Hepatocyte (in vitro differentiated cells): ENCODE measurements around the gene SAP30BP. TPM values are rescaled to one million over a fixed set of nuclear protein-coding genes. Genes with fewer than 3 reads are reported as not detected.

Experiments used
- DNase-seq: peaks from one replicate; pipeline ENCODE4 v3.0.0-alpha.2; 2016; ENCODE audit warnings: low spot score
- H2AFZ ChIP-seq: fragments of 200-600 bp; sonication (generic); 2 replicates; pipeline ENCODE4 v1.6.0; 2016; ENCODE audit warnings: antibody characterized with exemption, mild to moderate bottlenecking
- H3K27ac ChIP-seq: fragments of 200-600 bp; sonication (generic); 2 replicates; pipeline ENCODE4 v1.5.1; 2016; ENCODE audit warnings: mild to moderate bottlenecking
- H3K27me3 ChIP-seq: fragments of 200-600 bp; sonication (generic); 2 replicates; pipeline ENCODE4 v1.6.1; 2016
- H3K36me3 ChIP-seq: fragments of 200-600 bp; sonication (generic); replicated peaks from 2 replicates; pipeline ENCODE4 v1.5.1; 2016; ENCODE audit warnings: low read depth; ENCODE audit not compliant: insufficient read depth
- H3K4me1 ChIP-seq: fragments of 200-600 bp; sonication (generic); 2 replicates; pipeline ENCODE4 v1.5.1; 2016; ENCODE audit warnings: mild to moderate bottlenecking, moderate library complexity; ENCODE audit not compliant: insufficient read depth
- H3K4me2 ChIP-seq: fragments of 200-600 bp; sonication (generic); 2 replicates; pipeline ENCODE4 v1.6.0; 2016
- H3K4me3 ChIP-seq: fragments of 200-600 bp; sonication (generic); 2 replicates; pipeline ENCODE4 v1.5.1; 2016; ENCODE audit warnings: mild to moderate bottlenecking
- H3K79me2 ChIP-seq: fragments of 200-600 bp; sonication (generic); 2 replicates; pipeline ENCODE4 v1.6.0; 2017; ENCODE audit warnings: mild to moderate bottlenecking
- H3K9me2 ChIP-seq: fragments of 200-600 bp; sonication (generic); replicated peaks from 2 replicates; pipeline ENCODE4 v1.6.0; 2017; ENCODE audit warnings: mild to moderate bottlenecking; ENCODE audit not compliant: insufficient read depth
- H3K9me3 ChIP-seq: fragments of 200-600 bp; sonication (generic); 2 replicates; pipeline ENCODE4 v1.5.1; 2016; ENCODE audit warnings: low read depth, mild to moderate bottlenecking
- H4K20me1 ChIP-seq: fragments of 200-600 bp; sonication (generic); 2 replicates; pipeline ENCODE4 v1.6.0; 2016; ENCODE audit warnings: mild to moderate bottlenecking; ENCODE audit not compliant: insufficient read depth, poor library complexity, severe bottlenecking
- EZH2 ChIP-seq: fragments of 200-600 bp; sonication (generic); IDR thresholded peaks from 2 replicates; pipeline ENCODE4 v1.6.1; 2016; ENCODE audit warnings: antibody characterized with exemption, mild to moderate bottlenecking, borderline replicate concordance
- EZH2phosphoT487 ChIP-seq: fragments of 200-600 bp; sonication (generic); IDR thresholded peaks from one replicate; pipeline ENCODE4 v1.6.1; 2018; ENCODE audit warnings: antibody characterized with exemption, mild to moderate bottlenecking, low read depth, moderate library complexity; ENCODE audit not compliant: unreplicated experiment, severe bottlenecking
- WGBS: methylation state at CpG from one replicate; pipeline ENCODE4 v1.1.6; 2016; ENCODE audit warnings: low lambda C conversion rate; ENCODE audit errors: missing lambda C conversion rate; 5-methylcytosine and 5-hydroxymethylcytosine counted together
- polyA plus RNA-seq: library from polyadenylated mRNA; unstranded; fragments of >200 nt; fragmentation: Nextera tagmentation; extraction: Ambion mirVana; gene quantifications from 2 replicates; pipeline ENCODE4 v1.2.1, GENCODE V29; 2016
- total RNA-seq: library from RNA; depleted of rRNA; stranded (reverse); fragments of >200 nt; gene quantifications from 2 replicates; pipeline ENCODE4 v1.2.3, GENCODE V29; 2014
- TF ChIP-seq, protein P1 (sequence below): fragments of 200-600 bp; sonication (generic); IDR thresholded peaks from 2 replicates; pipeline ENCODE4 v1.5.1; 2016; ENCODE audit warnings: antibody characterized with exemption, mild to moderate bottlenecking; ENCODE audit not compliant: poor library complexity

Gene SAP30BP
- total and polyA plus RNA-seq, 2 experiments from 2014 or later, result 67.5 to 89.9 TPM

- H2AFZ ChIP-seq, result no peak overlapping the region
- H3K79me2 ChIP-seq, result no peaks in the 10 kb centered on the region
- no peak overlapping the region for H3K4me3 ChIP-seq
- no peaks in the 10 kb centered on the region for H3K36me3 ChIP-seq
- no peaks in the 10 kb centered on the region for H4K20me1 ChIP-seq
- no peak for DNase-seq
- H3K27ac ChIP-seq, result no peak overlapping the region
- 94% methylated on average over 25 of the region's 26 CpGs for WGBS
- peaks cover 21% of the 10 kb centered on the region for H3K4me1 ChIP-seq
- H3K4me2 ChIP-seq, result no peak overlapping the region
- H3K9me3 ChIP-seq, result no peaks in the 10 kb centered on the region
- no peaks in the 10 kb centered on the region for H3K9me2 ChIP-seq
- TF ChIP-seq, protein P1, sequence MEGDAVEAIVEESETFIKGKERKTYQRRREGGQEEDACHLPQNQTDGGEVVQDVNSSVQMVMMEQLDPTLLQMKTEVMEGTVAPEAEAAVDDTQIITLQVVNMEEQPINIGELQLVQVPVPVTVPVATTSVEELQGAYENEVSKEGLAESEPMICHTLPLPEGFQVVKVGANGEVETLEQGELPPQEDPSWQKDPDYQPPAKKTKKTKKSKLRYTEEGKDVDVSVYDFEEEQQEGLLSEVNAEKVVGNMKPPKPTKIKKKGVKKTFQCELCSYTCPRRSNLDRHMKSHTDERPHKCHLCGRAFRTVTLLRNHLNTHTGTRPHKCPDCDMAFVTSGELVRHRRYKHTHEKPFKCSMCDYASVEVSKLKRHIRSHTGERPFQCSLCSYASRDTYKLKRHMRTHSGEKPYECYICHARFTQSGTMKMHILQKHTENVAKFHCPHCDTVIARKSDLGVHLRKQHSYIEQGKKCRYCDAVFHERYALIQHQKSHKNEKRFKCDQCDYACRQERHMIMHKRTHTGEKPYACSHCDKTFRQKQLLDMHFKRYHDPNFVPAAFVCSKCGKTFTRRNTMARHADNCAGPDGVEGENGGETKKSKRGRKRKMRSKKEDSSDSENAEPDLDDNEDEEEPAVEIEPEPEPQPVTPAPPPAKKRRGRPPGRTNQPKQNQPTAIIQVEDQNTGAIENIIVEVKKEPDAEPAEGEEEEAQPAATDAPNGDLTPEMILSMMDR, result no peak
- TF ChIP-seq EZH2phosphoT487, result no peak
- TF ChIP-seq EZH2, result no peak
- H3K27me3 ChIP-seq, result no peaks in the 10 kb centered on the region
These were observed 36.8 kb upstream of the SAP30BP start for GRCh38 chr17:75630071-75630917.

GRCh38 chr17:75631353-75631752, 35.8 kb upstream of the SAP30BP start:
- WGBS, result 96% methylated on average over 27 of the region's 27 CpGs
- no peaks in the 10 kb centered on the region for H3K79me2 ChIP-seq
- no peak for DNase-seq
- peaks cover 21% of the 10 kb centered on the region for H3K4me1 ChIP-seq
- no peak overlapping the region for H3K4me2 ChIP-seq
- H3K36me3 ChIP-seq, result no peaks in the 10 kb centered on the region
- H3K9me3 ChIP-seq, result no peaks in the 10 kb centered on the region
- H4K20me1 ChIP-seq, result no peaks in the 10 kb centered on the region
- no peak overlapping the region for H3K4me3 ChIP-seq
- H3K27ac ChIP-seq, result no peak overlapping the region
- no peak overlapping the region for H2AFZ ChIP-seq
- H3K9me2 ChIP-seq, result no peaks in the 10 kb centered on the region
- no peaks in the 10 kb centered on the region for H3K27me3 ChIP-seq
- TF ChIP-seq, protein P1, result no peak
- TF ChIP-seq EZH2phosphoT487 (no peak), EZH2 (no peak)

DNA sequence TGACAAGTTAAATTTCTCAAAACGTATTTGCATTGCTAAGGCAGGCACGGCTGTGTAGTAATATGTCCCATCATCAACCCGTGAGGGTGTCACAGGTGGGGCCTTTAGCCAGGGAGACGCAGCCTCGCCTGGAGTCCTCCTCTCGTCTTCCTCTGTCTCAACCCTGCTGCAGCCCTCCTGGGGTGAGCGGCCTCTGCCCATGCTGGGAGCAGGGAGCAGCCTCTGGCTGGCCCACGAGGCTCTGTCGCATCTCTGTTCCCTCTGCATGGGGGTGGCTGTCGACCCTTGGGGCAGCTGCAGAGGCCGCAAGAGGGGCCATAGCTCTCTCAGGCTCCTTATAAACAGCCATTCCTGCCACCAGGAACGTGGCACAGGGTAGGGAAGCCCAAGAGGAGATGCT, 34.7 kb upstream of the SAP30BP start:
- H3K27ac ChIP-seq, result no peak overlapping the region
- no peak overlapping the region for H3K4me2 ChIP-seq
- H3K27me3 ChIP-seq, result no peaks in the 10 kb centered on the region
- TF ChIP-seq, protein P1, result no peak
- TF ChIP-seq EZH2phosphoT487, result no peak
- TF ChIP-seq EZH2, result no peak
- no peak overlapping the region for H3K4me3 ChIP-seq
- WGBS, result 88% methylated on average over 12 of the region's 12 CpGs
- DNase-seq, result no peak
- no peaks in the 10 kb centered on the region for H4K20me1 ChIP-seq
- peaks cover 21% of the 10 kb centered on the region for H3K4me1 ChIP-seq
- H3K9me3 ChIP-seq, result no peaks in the 10 kb centered on the region
- no peaks in the 10 kb centered on the region for H3K79me2 ChIP-seq
- H2AFZ ChIP-seq, result no peak overlapping the region
- H3K9me2 ChIP-seq, result no peaks in the 10 kb centered on the region
- H3K36me3 ChIP-seq, result no peaks in the 10 kb centered on the region
